ENCODE results near the gene MTMR6.

Gene MTMR6

GRCh38 chr13:25281193-25281934 lies 5.9 kb downstream of the MTMR6 start:
- peak; percentile 85 for FAIRE-seq
- peak; percentile 8 for DNase-seq (ENCODE audit: extremely low spot score, insufficient read length, low read depth)

GRCh38 chr13:25280396-25280795 lies 6.9 kb downstream of the MTMR6 start:
- FAIRE-seq (no peak), DNase-seq (ENCODE audit: extremely low spot score, insufficient read length, low read depth) (no peak)

- DNase-seq (ENCODE audit: extremely low spot score, insufficient read length, low read depth) (no peak), FAIRE-seq (no peak)
These were observed 10.5 kb downstream of the MTMR6 start for GRCh38 chr13:25276748-25277147.

GRCh38 chr13:25268561-25268960 lies 18.7 kb downstream of the MTMR6 start:
- no peak for DNase-seq (ENCODE audit: extremely low spot score, insufficient read length, low read depth)
- no peak for FAIRE-seq

- FAIRE-seq, result no peak
These were observed 19.6 kb downstream of the MTMR6 start for GRCh38 chr13:25267715-25268114.

GRCh38 chr13:25266706-25267105 lies 20.6 kb downstream of the MTMR6 start:
- no peak for DNase-seq (ENCODE audit: extremely low spot score, insufficient read length, low read depth)

More at GRCh38 chr13:25267715-25268114, 19.6 kb downstream of the MTMR6 start:
- DNase-seq (ENCODE audit: extremely low spot score, insufficient read length, low read depth), result no peak

GRCh38 chr13:25262261-25262660 lies 25.0 kb downstream of the MTMR6 start:
- no peak for DNase-seq (ENCODE audit: extremely low spot score, insufficient read length, low read depth)
- no peak for FAIRE-seq

More at GRCh38 chr13:25266706-25267105, 20.6 kb downstream of the MTMR6 start:
- FAIRE-seq, result no peak

GRCh38 chr13:25253702-25254101 lies 33.6 kb downstream of the MTMR6 start:
- no peak for FAIRE-seq
- DNase-seq (ENCODE audit: extremely low spot score, insufficient read length, low read depth), result no peak

- no peak for FAIRE-seq
- DNase-seq (ENCODE audit: extremely low spot score, insufficient read length, low read depth), result no peak
These were observed 34.5 kb downstream of the MTMR6 start for GRCh38 chr13:25252752-25253151.

- no peak for FAIRE-seq
- DNase-seq (ENCODE audit: extremely low spot score, insufficient read length, low read depth), result no peak
These were observed 35.1 kb downstream of the MTMR6 start for GRCh38 chr13:25252225-25252624.

- peak; percentile 76 for FAIRE-seq
- no peak for DNase-seq (ENCODE audit: extremely low spot score, insufficient read length, low read depth)
These were observed 38.2 kb downstream of the MTMR6 start for GRCh38 chr13:25249001-25249543.

- no peak for DNase-seq (ENCODE audit: extremely low spot score, insufficient read length, low read depth)
- FAIRE-seq, result peak; percentile 47
These were observed 39.2 kb downstream of the MTMR6 start for GRCh38 chr13:25248071-25248470.

- FAIRE-seq, result no peak
- DNase-seq (ENCODE audit: extremely low spot score, insufficient read length, low read depth), result no peak
These were observed 39.9 kb downstream of the MTMR6 start for GRCh38 chr13:25247360-25247759.

GRCh38 chr13:25244123-25244522 lies 43.2 kb downstream of the MTMR6 start:
- FAIRE-seq, result no peak
- DNase-seq (ENCODE audit: extremely low spot score, insufficient read length, low read depth), result no peak

GRCh38 chr13:25242956-25243355 lies 44.3 kb downstream of the MTMR6 start:
- FAIRE-seq (no peak), DNase-seq (ENCODE audit: extremely low spot score, insufficient read length, low read depth) (no peak)

- peak; percentile 12 for FAIRE-seq
- no peak for DNase-seq (ENCODE audit: extremely low spot score, insufficient read length, low read depth)
These were observed 46.3 kb downstream of the MTMR6 start for GRCh38 chr13:25241007-25241406.

GRCh38 chr13:25237083-25237482 lies 50.2 kb downstream of the MTMR6 start:
- FAIRE-seq, result no peak

GRCh38 chr13:25233861-25234260 lies 53.4 kb downstream of the MTMR6 start:
- no peak for DNase-seq (ENCODE audit: extremely low spot score, insufficient read length, low read depth)
- FAIRE-seq, result no peak

More at GRCh38 chr13:25237083-25237482, 50.2 kb downstream of the MTMR6 start:
- DNase-seq (ENCODE audit: extremely low spot score, insufficient read length, low read depth), result no peak

- DNase-seq (ENCODE audit: extremely low spot score, insufficient read length, low read depth) (peak; percentile 15), FAIRE-seq (peak; percentile 88)
These were observed 54.3 kb downstream of the MTMR6 start for GRCh38 chr13:25232937-25233515.

GRCh38 chr13:25231517-25231916 lies 55.8 kb downstream of the MTMR6 start:
- no peak for DNase-seq (ENCODE audit: extremely low spot score, insufficient read length, low read depth)
- FAIRE-seq, result no peak

GRCh38 chr13:25227690-25228089 lies 59.6 kb downstream of the MTMR6 start:
- DNase-seq (ENCODE audit: extremely low spot score, insufficient read length, low read depth), result no peak
- FAIRE-seq, result no peak
